ENCODE results near the gene TRIM32.
A peak's percentile ranks its signal among the peaks of the same experiment; 100 is the strongest.

Gene TRIM32

GRCh38 chr9:116716438-116716837 lies 29.3 kb downstream of the TRIM32 start:
- no peaks in the 10 kb centered on the region for H3K36me3 Mint-ChIP-seq (ENCODE audit: low read depth)
- H3K4me3 Mint-ChIP-seq = no peak overlapping the region
- no peaks in the 10 kb centered on the region for H3K27me3 Mint-ChIP-seq (ENCODE audit: low read depth)
- no peaks in the 10 kb centered on the region for H3K9me3 Mint-ChIP-seq
- no peak overlapping the region for H3K27ac Mint-ChIP-seq
- H3K4me1 Mint-ChIP-seq = no peaks in the 10 kb centered on the region
- TF ChIP-seq CTCF (IDR thresholded peaks at IDR 0.05; ENCODE audit: unreplicated experiment in 3 of 3) = no peak

DNA sequence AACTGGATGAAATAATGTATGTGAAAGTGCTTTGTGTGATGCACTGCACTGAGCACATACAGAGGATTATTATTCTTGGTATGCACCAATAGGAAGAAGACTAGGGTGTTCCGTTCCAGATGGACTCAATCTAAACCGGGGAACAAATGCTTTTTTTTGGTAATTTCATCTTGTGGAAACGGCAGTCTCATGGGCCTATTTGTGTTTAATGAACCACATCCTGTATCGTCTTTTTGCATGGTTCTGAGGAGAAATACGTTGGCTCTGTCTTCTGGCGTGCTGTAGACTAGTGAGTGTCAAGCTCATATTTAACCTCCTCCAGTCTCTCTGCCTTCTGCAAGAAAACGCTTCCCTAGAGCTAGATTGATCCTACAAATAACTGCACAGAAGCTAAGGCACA lies 30.0 kb downstream of the TRIM32 start:
- H3K36me3 Mint-ChIP-seq (ENCODE audit: low read depth) = no peaks in the 10 kb centered on the region

GRCh38 chr9:116718111-116718510 lies 31.0 kb downstream of the TRIM32 start:
- no peaks in the 10 kb centered on the region for H3K9me3 Mint-ChIP-seq
- no peaks in the 10 kb centered on the region for H3K36me3 Mint-ChIP-seq (ENCODE audit: low read depth)
- no peak overlapping the region for H3K4me3 Mint-ChIP-seq
- H3K27ac Mint-ChIP-seq = no peak overlapping the region
- TF ChIP-seq CTCF (IDR thresholded peaks at IDR 0.05; ENCODE audit: unreplicated experiment in 3 of 3) = no peak
- no peaks in the 10 kb centered on the region for H3K4me1 Mint-ChIP-seq
- no peaks in the 10 kb centered on the region for H3K27me3 Mint-ChIP-seq (ENCODE audit: low read depth)

More for the DNA sequence above, 30.0 kb downstream of the TRIM32 start:
- no peak for TF ChIP-seq CTCF (IDR thresholded peaks at IDR 0.05; ENCODE audit: unreplicated experiment in 3 of 3)
- H3K4me3 Mint-ChIP-seq = no peak overlapping the region
- no peaks in the 10 kb centered on the region for H3K4me1 Mint-ChIP-seq
- no peaks in the 10 kb centered on the region for H3K27me3 Mint-ChIP-seq (ENCODE audit: low read depth)
- H3K9me3 Mint-ChIP-seq = no peaks in the 10 kb centered on the region
- H3K27ac Mint-ChIP-seq = peak overlapping the region; percentile 31 to 65 (median 62)

DNA sequence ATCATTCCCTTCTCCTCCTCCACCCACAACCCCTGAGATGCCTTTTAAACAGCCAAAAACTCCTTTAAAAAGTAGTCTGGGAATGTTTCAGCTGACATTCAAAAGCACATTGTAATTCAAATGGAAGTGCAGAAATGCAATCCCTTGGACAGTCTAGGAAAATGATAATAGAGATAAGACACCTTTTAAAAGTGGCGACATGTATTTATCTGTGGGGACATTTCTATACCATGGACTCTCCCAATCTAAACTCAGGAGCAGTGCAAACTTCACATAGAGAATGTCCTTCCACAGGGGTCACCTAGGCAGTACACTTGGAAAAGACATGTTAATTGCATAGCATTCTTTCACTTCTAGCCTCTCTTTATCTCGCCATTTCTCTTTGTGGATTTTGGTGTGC lies 33.0 kb downstream of the TRIM32 start:
- Mint-ChIP-seq H3K9me3 (no peaks in the 10 kb centered on the region), H3K27me3 (ENCODE audit: low read depth) (peaks cover 4% of the 10 kb centered on the region), H3K27ac (no peak overlapping the region), H3K36me3 (ENCODE audit: low read depth) (no peaks in the 10 kb centered on the region), H3K4me1 (no peaks in the 10 kb centered on the region), H3K4me3 (no peak overlapping the region)
- TF ChIP-seq CTCF (IDR thresholded peaks at IDR 0.05; ENCODE audit: unreplicated experiment in 3 of 3) = no peak

GRCh38 chr9:116721411-116721810 lies 34.3 kb downstream of the TRIM32 start:
- Mint-ChIP-seq H3K4me1 (no peaks in the 10 kb centered on the region), H3K36me3 (ENCODE audit: low read depth) (no peaks in the 10 kb centered on the region), H3K27ac (no peak overlapping the region), H3K4me3 (no peak overlapping the region), H3K9me3 (no peaks in the 10 kb centered on the region), H3K27me3 (ENCODE audit: low read depth) (peaks cover 4% of the 10 kb centered on the region)
- TF ChIP-seq CTCF (IDR thresholded peaks at IDR 0.05; ENCODE audit: unreplicated experiment in 3 of 3) = no peak

DNA sequence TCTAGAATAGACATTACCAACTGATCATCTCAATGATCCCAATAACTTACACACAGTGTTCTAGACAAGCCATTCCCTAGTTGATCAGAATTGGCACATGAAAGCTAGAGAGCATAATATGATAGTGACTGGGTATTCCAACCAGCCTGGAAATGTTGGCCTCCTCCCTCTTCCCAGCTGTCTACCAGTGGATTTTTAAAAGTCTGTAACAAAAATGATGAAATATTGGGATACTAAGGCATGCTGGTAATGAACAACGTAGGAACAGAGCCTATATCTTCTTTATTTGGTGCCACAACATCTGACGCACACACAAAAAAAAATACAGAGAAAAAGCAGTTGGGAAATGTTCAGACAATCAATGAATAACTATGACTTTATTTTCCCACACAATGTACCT lies 34.8 kb downstream of the TRIM32 start:
- Mint-ChIP-seq H3K4me3 (no peak overlapping the region), H3K27me3 (ENCODE audit: low read depth) (peaks cover 4% of the 10 kb centered on the region)

More for the DNA sequence above, 34.8 kb downstream of the TRIM32 start:
- H3K27ac Mint-ChIP-seq = no peak overlapping the region
- H3K36me3 Mint-ChIP-seq (ENCODE audit: low read depth) = no peaks in the 10 kb centered on the region
- no peaks in the 10 kb centered on the region for H3K4me1 Mint-ChIP-seq
- no peak for TF ChIP-seq CTCF (IDR thresholded peaks at IDR 0.05; ENCODE audit: unreplicated experiment in 3 of 3)
- no peaks in the 10 kb centered on the region for H3K9me3 Mint-ChIP-seq

All from nephron (organoid).